Embryonic facial prominence (tissue), 1 donor: Measurements from ENCODE around the gene PROCA1.

ENCODE experiments used
- DNase-seq: peaks from one replicate; pipeline ENCODE4 v3.0.0-alpha.2; 2016; ENCODE audit errors: extremely low spot score

Gene PROCA1, protein sequence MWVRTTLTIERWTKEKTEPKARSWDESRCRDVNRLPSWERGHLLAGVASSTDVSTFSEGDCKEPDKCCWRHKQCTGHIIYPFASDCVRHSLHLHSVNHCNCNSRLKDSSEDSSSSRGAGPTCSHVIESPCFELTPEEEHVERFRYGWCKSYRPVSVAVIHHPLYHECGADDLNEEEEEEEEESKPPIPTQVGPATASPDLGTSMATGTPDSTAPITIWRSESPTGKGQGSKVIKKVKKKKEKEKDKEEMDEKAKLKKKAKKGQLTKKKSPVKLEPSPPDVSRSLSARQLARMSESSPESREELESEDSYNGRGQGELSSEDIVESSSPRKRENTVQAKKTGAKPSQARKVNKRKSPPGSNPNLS

GRCh38 chr17:28711723-28712031 is at the start of gene PROCA1:
TSS of gene PROCA1 (minus strand) at chr17:28711888. CDS start at chr17:28711660, 228 bp downstream.
- no peak for DNase-seq

DNA sequence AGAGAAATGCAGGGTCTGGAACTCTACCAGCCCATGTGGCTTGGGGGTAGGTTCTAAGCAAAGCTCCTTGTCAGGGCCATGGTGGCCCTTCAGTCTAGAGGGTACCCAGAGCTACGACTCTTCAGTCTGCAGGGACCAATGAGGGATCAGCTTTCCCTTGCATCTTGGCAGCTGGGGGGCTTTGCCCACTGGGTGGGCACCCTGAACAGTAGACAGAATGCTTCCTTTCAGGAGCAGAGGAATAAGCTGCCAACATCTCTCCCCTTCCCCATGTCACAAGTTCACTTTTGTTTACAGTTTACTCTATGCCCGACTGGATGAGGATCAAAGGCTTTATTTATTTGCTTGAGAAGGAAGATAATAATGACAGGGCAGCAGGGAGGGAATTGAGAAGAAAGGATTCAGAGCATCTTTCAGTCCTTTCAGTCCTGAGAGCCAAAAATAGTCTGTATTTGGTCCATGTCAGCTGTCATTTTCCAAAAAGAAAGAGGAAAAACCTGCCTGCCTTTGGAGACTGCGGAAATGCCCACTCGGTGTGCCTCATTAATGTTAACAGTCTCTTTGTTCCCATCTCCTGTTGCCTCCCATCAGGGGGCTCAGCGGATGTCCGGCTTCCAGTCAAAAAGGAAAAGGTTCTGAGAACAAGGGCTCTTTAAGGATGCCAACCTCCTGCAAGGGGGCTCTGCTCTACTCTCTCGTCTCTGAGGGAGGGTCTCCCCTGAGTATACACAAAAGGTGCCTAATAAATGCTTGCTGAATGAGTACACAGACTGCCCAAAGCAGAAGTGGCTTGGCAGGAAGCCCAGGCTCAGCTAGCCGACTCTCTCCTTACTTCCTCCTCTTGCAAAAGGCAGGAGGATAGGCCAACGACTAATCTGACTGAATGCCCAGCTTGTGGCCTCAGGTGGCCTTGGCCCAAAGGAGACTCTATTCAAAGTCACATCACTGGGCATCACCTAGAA is 49.2 kb upstream of the PROCA1 start:
- no peak for DNase-seq

DNA sequence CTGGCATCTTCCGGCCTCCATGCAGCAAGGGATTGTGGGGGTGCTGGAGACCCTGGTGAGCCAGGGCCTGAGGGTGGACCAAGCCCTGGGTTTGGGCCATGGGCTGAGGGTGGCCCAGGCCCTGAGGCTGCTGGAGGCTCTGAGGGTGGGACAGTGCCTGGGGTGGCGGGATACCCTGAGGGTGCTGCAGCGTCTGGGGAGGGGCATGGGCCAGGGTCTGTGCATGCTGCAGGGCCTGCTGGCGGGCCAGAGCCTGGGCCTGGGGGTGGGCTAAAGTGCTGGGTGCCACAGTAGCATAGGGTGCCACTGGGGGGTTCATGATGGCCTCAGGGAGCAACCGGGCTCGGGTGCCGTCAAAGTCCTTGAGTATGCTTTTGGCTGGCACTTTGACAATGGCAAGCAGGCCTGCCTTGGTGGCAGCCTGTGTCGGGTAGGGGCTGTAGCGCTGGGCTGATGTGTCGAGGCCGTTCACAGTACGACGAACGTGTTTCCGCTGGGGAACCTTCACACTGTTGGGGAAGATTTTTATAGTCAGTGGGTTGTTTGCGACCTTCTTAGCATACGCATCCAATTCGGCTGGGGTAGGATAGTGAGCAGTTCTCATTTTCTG is 47.7 kb upstream of the PROCA1 start:
- DNase-seq, result no peak

GRCh38 chr17:28758411-28759121 is 46.9 kb upstream of the PROCA1 start:
- no peak for DNase-seq

DNA sequence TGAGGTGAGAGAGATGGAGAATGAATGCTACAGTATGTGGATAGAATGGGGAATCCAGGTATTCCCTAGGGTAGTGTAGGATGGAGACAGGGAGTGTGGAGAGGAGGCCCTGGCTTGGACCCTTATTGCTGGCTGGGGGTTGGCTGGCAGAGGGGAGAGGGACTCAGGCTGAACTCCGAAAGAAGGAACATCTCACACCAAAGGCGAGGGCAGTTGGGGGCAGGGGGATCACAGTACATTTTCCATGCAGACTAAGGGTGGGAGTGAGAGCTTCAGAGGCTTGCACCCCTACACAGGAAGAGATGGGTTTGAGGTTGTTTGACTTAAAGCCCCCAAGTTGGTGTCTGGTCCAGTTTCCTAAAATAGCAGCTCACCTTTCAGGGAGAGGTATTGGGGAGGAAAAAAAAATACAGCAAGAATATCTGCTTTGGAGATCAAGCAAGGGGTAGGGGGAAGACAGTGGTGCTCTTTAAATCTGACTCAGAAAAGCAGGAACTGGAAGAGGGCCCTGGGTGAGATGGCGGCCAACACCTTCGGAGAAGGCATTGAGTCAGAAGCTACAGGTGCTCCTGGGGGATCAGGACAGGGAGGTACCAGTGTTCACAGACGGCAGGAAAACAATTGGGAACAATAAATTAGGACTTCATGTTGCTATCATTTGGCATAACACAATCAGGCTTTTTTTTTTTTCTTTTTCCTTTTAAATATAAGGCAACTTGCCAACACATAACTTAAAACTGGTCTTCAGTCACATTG is 44.5 kb upstream of the PROCA1 start:
- DNase-seq, result no peak

DNA sequence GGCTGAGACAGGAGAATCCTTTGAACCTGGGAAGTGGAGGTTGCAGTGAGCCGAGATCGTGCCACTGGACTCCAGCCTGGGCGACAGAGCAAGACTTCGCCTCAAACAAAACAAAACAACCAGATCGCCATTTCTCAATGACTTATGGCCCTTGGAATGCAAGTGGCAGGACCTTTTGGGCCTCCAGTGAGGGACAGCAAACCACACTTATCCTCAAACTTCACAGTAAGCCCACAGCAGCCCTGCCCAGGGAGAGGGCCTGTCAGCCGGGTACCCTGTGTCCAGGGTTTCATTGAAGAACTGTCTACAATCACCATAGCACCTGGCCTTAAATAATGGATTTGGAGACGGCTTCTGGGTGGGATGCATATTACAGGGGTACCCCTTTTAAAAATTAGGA is 43.8 kb upstream of the PROCA1 start:
- no peak for DNase-seq

GRCh38 chr17:28751600-28752366 is 40.1 kb upstream of the PROCA1 start:
- no peak for DNase-seq

- DNase-seq, result peak; percentile 62
These were observed 38.7 kb upstream of the PROCA1 start for GRCh38 chr17:28750178-28751047.

GRCh38 chr17:28749516-28750177 is 38.0 kb upstream of the PROCA1 start:
- DNase-seq, result no peak

- no peak for DNase-seq
These were observed 37.3 kb upstream of the PROCA1 start for GRCh38 chr17:28748852-28749515.

DNA sequence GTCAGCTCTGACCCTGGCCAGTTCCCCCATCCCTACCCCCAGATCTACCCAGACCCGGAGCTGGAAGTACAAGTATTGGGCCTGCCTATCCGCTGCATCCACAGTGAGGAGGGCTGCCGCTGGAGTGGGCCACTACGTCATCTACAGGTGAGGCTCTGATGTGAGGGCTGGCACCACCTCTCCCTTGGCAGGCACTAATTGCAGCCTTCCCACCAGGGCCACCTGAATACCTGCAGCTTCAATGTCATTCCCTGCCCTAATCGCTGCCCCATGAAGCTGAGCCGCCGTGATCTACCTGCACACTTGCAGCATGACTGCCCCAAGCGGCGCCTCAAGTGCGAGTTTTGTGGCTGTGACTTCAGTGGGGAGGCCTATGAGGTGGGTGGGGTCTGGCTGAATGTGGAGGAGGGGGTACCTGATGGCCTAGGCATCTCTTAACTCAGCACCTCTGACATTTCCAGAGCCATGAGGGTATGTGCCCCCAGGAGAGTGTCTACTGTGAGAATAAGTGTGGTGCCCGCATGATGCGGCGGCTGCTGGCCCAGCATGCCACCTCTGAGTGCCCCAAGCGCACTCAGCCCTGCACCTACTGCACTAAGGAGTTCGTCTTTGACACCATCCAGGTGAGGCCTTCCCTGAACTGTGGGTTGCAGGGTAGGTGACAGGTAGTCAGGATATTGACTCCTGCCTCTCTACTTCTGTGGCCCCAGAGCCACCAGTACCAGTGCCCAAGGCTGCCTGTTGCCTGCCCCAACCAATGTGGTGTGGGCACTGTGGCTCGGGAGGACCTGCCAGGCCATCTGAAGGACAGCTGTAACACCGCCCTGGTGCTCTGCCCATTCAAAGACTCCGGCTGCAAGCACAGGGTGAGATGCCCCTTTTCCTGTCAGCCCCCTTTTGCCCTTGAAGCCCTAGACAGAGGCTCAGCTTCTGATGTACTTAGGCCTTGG is 36.4 kb upstream of the PROCA1 start:
- DNase-seq, result no peak

- no peak for DNase-seq
These were observed 35.5 kb upstream of the PROCA1 start for GRCh38 chr17:28747051-28747691.

DNA sequence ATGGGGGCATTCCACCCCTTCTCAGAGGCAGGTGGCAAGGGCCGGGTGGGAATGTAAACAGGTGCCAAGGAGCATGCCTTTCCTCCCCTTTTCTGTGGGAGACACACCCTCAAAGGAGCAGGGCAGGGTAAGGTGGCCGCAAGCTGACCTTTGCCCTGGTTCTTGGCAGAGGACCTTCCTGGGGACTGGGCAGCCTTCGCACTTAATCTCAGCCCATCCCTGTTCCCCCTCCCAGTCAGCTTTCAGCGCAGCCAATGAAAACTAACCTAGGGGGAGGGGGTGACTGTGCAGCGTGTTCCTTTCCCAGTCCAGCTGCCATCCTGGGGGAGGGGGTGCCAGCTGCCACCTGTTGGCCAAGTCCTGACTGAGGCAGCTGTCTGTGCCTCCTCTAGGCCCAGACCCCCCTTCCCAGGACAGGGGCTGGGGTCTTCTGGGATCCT is 34.9 kb upstream of the PROCA1 start:
- no peak for DNase-seq

GRCh38 chr17:28745786-28746411 is 34.2 kb upstream of the PROCA1 start:
- DNase-seq, result peak; percentile 51

GRCh38 chr17:28744972-28745785 is 33.5 kb upstream of the PROCA1 start:
- peak; percentile 37 for DNase-seq
